Measurements from ENCODE around the gene POLR2F.

DNA sequence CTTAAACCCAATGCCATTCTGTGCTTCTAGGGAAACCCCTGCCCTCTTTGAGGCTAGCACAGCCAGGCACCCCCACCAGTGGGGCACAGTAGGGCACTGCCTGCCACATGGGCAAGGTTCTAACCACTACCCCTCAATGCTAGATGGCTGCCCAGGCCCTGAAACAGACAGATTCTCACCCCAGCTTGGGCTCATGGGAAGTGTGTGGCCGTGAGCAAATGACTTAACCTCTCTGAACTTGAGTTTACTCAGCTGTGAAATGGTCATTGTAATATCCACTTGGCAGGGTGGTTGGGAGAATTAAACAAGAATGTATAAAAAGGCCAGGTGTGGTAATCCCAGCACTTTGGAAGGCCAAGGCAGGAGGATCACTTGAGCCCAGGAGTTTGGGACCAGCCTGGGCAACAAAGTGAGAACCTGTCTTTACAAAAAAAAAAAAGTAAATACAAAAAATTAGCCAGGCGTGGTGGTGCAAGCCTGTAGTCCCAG is 22.5 kb upstream of the POLR2F start:
- TF ChIP-seq EP300 (IDR thresholded peaks at IDR 0.05) (no peak), POLR2A (IDR thresholded peaks at IDR 0.05) (no peak), POLR2AphosphoS5 (IDR thresholded peaks at IDR 0.05) (no peak)
- TF ChIP-seq, protein P1, sequence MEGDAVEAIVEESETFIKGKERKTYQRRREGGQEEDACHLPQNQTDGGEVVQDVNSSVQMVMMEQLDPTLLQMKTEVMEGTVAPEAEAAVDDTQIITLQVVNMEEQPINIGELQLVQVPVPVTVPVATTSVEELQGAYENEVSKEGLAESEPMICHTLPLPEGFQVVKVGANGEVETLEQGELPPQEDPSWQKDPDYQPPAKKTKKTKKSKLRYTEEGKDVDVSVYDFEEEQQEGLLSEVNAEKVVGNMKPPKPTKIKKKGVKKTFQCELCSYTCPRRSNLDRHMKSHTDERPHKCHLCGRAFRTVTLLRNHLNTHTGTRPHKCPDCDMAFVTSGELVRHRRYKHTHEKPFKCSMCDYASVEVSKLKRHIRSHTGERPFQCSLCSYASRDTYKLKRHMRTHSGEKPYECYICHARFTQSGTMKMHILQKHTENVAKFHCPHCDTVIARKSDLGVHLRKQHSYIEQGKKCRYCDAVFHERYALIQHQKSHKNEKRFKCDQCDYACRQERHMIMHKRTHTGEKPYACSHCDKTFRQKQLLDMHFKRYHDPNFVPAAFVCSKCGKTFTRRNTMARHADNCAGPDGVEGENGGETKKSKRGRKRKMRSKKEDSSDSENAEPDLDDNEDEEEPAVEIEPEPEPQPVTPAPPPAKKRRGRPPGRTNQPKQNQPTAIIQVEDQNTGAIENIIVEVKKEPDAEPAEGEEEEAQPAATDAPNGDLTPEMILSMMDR (IDR thresholded peaks at IDR 0.05) = no peak
